NB4 (cell line): ENCODE measurements around the gene MIS18A.

Experiments used
- POLR2A ChIP-seq: IDR thresholded peaks from 2 replicates; pipeline ENCODE4 v1.6.1; 2011; ENCODE audit warnings: mild to moderate bottlenecking; ENCODE audit not compliant: insufficient read length; ENCODE audit errors: extremely low read depth
- TF ChIP-seq, protein P1 (sequence below): IDR thresholded peaks from one replicate; pipeline ENCODE4 v1.5.1; 2012; ENCODE audit warnings: low read depth, low read length

- no peak for TF ChIP-seq POLR2A
- TF ChIP-seq, protein P1, sequence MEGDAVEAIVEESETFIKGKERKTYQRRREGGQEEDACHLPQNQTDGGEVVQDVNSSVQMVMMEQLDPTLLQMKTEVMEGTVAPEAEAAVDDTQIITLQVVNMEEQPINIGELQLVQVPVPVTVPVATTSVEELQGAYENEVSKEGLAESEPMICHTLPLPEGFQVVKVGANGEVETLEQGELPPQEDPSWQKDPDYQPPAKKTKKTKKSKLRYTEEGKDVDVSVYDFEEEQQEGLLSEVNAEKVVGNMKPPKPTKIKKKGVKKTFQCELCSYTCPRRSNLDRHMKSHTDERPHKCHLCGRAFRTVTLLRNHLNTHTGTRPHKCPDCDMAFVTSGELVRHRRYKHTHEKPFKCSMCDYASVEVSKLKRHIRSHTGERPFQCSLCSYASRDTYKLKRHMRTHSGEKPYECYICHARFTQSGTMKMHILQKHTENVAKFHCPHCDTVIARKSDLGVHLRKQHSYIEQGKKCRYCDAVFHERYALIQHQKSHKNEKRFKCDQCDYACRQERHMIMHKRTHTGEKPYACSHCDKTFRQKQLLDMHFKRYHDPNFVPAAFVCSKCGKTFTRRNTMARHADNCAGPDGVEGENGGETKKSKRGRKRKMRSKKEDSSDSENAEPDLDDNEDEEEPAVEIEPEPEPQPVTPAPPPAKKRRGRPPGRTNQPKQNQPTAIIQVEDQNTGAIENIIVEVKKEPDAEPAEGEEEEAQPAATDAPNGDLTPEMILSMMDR, result no peak
These were observed 46.9 kb upstream of the MIS18A start for GRCh38 chr21:32325706-32326105.
